Keratinocyte (primary cell): Measurements from ENCODE around the gene ZNF862. TPM values are rescaled to one million over a fixed set of nuclear protein-coding genes. Genes with fewer than 3 reads are reported as not detected.

Experiments
- DNase-seq: peaks from one replicate; pipeline ENCODE4 v3.0.0-alpha.2; 2011; ENCODE audit warnings: low read depth, missing footprints, low spot score
- FAIRE-seq: peaks from 2 replicates; lab custom pipeline; 2011; peaks lifted over from hg19 to GRCh38; lab: Jason Lieb, UNC
- H2AFZ ChIP-seq: 2 replicates; pipeline ENCODE4 v1.6.0; 2012; ENCODE audit warnings: low read length, control low read depth, inconsistent platforms; ENCODE audit not compliant: control insufficient read depth
- H3K27ac ChIP-seq: 2 replicates; pipeline ENCODE4 v1.5.1; 2011; ENCODE audit warnings: low read length; ENCODE audit not compliant: control insufficient read depth, insufficient read depth
- H3K27me3 ChIP-seq: 3 replicates; pipeline ENCODE4 v1.6.0; 2011; ENCODE audit warnings: low read length; ENCODE audit not compliant: control insufficient read depth, insufficient read depth; ENCODE audit errors: extremely low read depth
- H3K36me3 ChIP-seq, 2 experiments: 2 replicates in 1 of 2; 3 replicates in 1 of 2; pipeline ENCODE4 v1.5.1; 2011; ENCODE audit warnings: low read length in 2 of 2, mild to moderate bottlenecking in 1 of 2; ENCODE audit not compliant: control insufficient read depth in 2 of 2, insufficient read depth in 2 of 2; ENCODE audit errors: extremely low read depth in 1 of 2
- H3K4me1 ChIP-seq: 3 replicates; pipeline ENCODE4 v1.5.1; 2011; ENCODE audit warnings: low read length; ENCODE audit not compliant: control insufficient read depth, insufficient read depth; ENCODE audit errors: extremely low read depth
- H3K4me2 ChIP-seq: 3 replicates; pipeline ENCODE4 v1.6.0; 2011; ENCODE audit warnings: low read depth, low read length; ENCODE audit not compliant: control insufficient read depth, insufficient read depth; ENCODE audit errors: extremely low read depth
- H3K4me3 ChIP-seq, 3 experiments: fragments of 200-600 bp in 1 of 3; sonication (generic) in 1 of 3; 2 replicates in 2 of 3; 3 replicates in 1 of 3; pipeline ENCODE4 v1.5.1; 2011 to 2016; ENCODE audit warnings: low read length in 3 of 3, mild to moderate bottlenecking in 3 of 3, control low read depth in 2 of 3, inconsistent platforms in 1 of 3, low read depth in 1 of 3, mixed read lengths in 1 of 3, mixed run types in 1 of 3, moderate library complexity in 1 of 3; ENCODE audit not compliant: control insufficient read depth in 2 of 3, insufficient read depth in 2 of 3; ENCODE audit errors: extremely low read depth in 1 of 3
- H3K79me2 ChIP-seq: 2 replicates; pipeline ENCODE4 v1.6.0; 2012; ENCODE audit warnings: low read length; ENCODE audit not compliant: control insufficient read depth, insufficient read depth
- H3K9ac ChIP-seq: 3 replicates; pipeline ENCODE4 v1.6.0; 2011; ENCODE audit warnings: low read length; ENCODE audit not compliant: control insufficient read depth, insufficient read depth; ENCODE audit errors: extremely low read depth
- H3K9me1 ChIP-seq: 3 replicates; pipeline ENCODE4 v1.6.0; 2011; ENCODE audit warnings: low read length; ENCODE audit not compliant: control insufficient read depth, insufficient read depth; ENCODE audit errors: extremely low read depth
- H3K9me3 ChIP-seq: 2 replicates; pipeline ENCODE4 v1.5.1; 2012; ENCODE audit warnings: low read depth, low read length; ENCODE audit not compliant: control insufficient read depth
- H4K20me1 ChIP-seq: 3 replicates; pipeline ENCODE4 v1.6.0; 2011; ENCODE audit warnings: low read length; ENCODE audit not compliant: control insufficient read depth, insufficient read depth; ENCODE audit errors: extremely low read depth
- CTCF ChIP-seq, 3 experiments: IDR thresholded peaks in 1 of 3; conservative IDR thresholded peaks in 1 of 3; optimal IDR thresholded peaks in 1 of 3; 2 replicates in 2 of 3; 3 replicates in 1 of 3; pipeline versions ENCODE3 to v1.5.1; 2011; ENCODE audit warnings: low read length in 3 of 3, mild to moderate bottlenecking in 3 of 3, moderate library complexity in 2 of 3, control low read depth in 1 of 3, inconsistent platforms in 1 of 3; ENCODE audit not compliant: insufficient read depth in 2 of 3; ENCODE audit errors: extremely low read depth in 1 of 3
- EZH2 ChIP-seq: IDR thresholded peaks from one replicate; pipeline ENCODE4 v1.6.1; 2012; ENCODE audit warnings: inconsistent platforms, mild to moderate bottlenecking, low read length, moderate library complexity
- dilution Hi-C: fragments of 300-500 bp; cut with MboI; formaldehyde crosslinking; loops from one replicate; pipeline ENCODE4 v1.7.0; 2020; ENCODE audit warnings: low sequenced_read_pairs; ENCODE audit not compliant: extremely low pct_ligation_motif_present
- polyA plus RNA-seq, 5 experiments: library from polyadenylated mRNA; depleted of rRNA in 3 of 5; stranded (reverse) in 3 of 5; stranded (forward) in 1 of 5; unstranded in 1 of 5; fragments of >200 nt; gene quantifications; 1 replicate in 1 of 5; 2 replicates in 3 of 5; 3 replicates in 1 of 5; pipeline versions ENCODE4 v1.2.1 to v1.2.3, GENCODE V29; 2011 to 2012; ENCODE audit warnings: missing spikeins in 2 of 5, low read depth in 1 of 5, low replicate concordance in 1 of 5

The ZNF862 gene
- polyA plus RNA-seq, 1 donor (not counting 4 experiments of a cell fraction or from before 2014, with no cell fraction given) = 10.1 TPM

DNA sequence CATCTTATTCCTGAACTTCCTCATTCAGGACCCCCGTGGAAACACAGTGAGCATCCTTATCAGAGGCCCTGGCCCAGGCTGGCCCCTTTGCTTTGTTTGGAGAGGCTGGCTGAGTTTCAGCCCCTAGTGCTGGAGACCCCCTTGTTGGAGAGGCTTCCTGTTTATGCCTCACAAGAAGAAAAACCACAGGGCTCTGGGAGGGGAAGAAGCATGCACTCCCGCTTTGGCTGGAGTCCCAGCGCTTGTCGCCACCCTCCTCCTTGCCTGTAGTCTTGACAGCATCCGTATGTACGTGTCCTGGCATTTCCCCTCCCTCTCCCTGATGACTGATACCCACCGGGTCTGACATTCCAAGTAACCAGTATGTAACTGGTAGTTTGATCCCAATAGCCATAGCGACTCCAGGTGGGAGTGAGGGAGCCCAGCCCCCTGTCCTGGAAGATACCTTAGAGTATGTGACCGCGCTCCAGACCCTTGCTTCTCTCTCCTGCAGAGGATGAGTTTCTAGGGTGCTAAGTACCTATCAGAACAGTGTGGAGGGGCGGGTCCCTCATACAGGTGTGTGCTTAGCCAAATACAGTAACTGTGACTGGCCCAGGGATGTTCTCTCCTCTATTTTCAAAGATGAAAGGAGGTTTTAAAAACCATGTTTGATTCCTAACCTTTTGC lies 28.7 kb downstream of the ZNF862 start:
- H3K27me3 ChIP-seq = no peaks in the 10 kb centered on the region
- no peaks in the 10 kb centered on the region for H3K9me3 ChIP-seq
- no peak overlapping the region for H3K4me2 ChIP-seq
- FAIRE-seq = no peak
- H3K9ac ChIP-seq = no peak overlapping the region
- dilution Hi-C loops = no loop called here
- no peaks in the 10 kb centered on the region for H3K9me1 ChIP-seq
- no peaks in the 10 kb centered on the region for H3K79me2 ChIP-seq
- no peak for DNase-seq
- no peaks in the 10 kb centered on the region for H4K20me1 ChIP-seq
- H3K27ac ChIP-seq = no peak overlapping the region
- peaks cover 4% of the 10 kb centered on the region for H3K4me1 ChIP-seq
- H3K36me3 ChIP-seq = peaks cover 0 to 6% of the 10 kb centered on the region in 2 experiments
- no peak overlapping the region for H2AFZ ChIP-seq
- TF ChIP-seq EZH2 (no peak), CTCF (optimal IDR thresholded peaks at IDR 0.05 in 1 of 3, IDR thresholded peaks at IDR 0.05 in 1 of 3, conservative IDR thresholded peaks at IDR 0.05 in 1 of 3; ENCODE audit: extremely low read depth in 1 of 3, insufficient read depth in 2 of 3, low read length in 3 of 3) (no peak)
- no peak overlapping the region for H3K4me3 ChIP-seq

GRCh38 chr7:149867762-149868622 lies 29.8 kb downstream of the ZNF862 start:
- no peak for FAIRE-seq
- dilution Hi-C loops = no loop called here
- no peaks in the 10 kb centered on the region for H4K20me1 ChIP-seq

More at GRCh38 chr7:149867762-149868622, 29.8 kb downstream of the ZNF862 start:
- Histone ChIP-seq H2AFZ (no peak overlapping the region), H3K4me3 (no peak overlapping the region), H3K36me3 (no peaks in the 10 kb centered on the region), H3K27ac (no peak overlapping the region), H3K4me2 (no peak overlapping the region), H3K79me2 (no peaks in the 10 kb centered on the region), H3K27me3 (no peaks in the 10 kb centered on the region), H3K9me3 (no peaks in the 10 kb centered on the region), H3K9ac (no peak overlapping the region), H3K9me1 (no peaks in the 10 kb centered on the region), H3K4me1 (peaks cover 11% of the 10 kb centered on the region)
- TF ChIP-seq CTCF (optimal IDR thresholded peaks at IDR 0.05 in 1 of 3, IDR thresholded peaks at IDR 0.05 in 1 of 3, conservative IDR thresholded peaks at IDR 0.05 in 1 of 3; ENCODE audit: extremely low read depth in 1 of 3, insufficient read depth in 2 of 3, low read length in 3 of 3) (no peak), EZH2 (no peak)
- DNase-seq = no peak
